ENCODE results near the gene MBD4. TPM values are rescaled to one million over a fixed set of nuclear protein-coding genes. Genes with fewer than 3 reads are reported as not detected.
"Not testable (repeated sequence)": the region's sequence is repeated elsewhere in the genome, so short reads cannot be mapped to it uniquely, and the experiment has no call there.

The MBD4 gene
- total and polyA plus RNA-seq, 10 of the 15 experiments (the other 5 are each of a cell fraction or from before 2014, with no cell fraction given), result 17.7 to 59.0 (median 49.0) TPM

DNA sequence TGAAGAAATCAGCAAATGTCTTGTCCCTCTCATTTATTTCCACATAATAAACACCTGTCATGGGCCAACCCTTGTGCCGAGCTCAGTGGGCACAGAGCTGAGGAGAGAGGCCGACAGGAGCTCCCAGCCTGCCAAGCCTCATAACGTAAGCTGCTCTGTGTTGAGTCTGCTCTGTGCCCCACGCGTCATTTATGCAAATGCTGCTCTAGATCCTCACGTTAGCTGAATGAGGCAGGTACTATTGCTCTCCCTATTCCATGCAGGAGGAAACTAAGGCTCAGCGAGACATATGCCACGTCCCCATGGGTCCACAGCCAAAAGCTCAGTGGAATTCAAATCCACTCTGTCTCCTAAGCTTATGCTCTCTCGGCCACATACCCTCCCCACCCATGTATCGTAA is 52.8 kb downstream of the MBD4 start:
- Histone ChIP-seq H3K27me3 (replicated peaks in 1 of 2; ENCODE audit: control insufficient read depth in 2 of 2, insufficient read depth in 2 of 2, low read length in 1 of 2) (no peaks in the 10 kb centered on the region), H3K4me2 (ENCODE audit: control insufficient read depth, insufficient read depth) (no peak overlapping the region), H3K4me1 (ENCODE audit: control insufficient read depth, insufficient read depth, low read length) (no peaks in the 10 kb centered on the region), H3K4me3 (no peak overlapping the region), H2AFZ (ENCODE audit: control insufficient read depth, low read depth, low read length) (no peak overlapping the region), H3K36me3 (ENCODE audit: control insufficient read depth in 2 of 2, insufficient read depth in 2 of 2, low read length in 1 of 2) (peaks cover 3 to 9% of the 10 kb centered on the region in 2 experiments; a peak in 3 of 4 replicates), H3K27ac (ENCODE audit: control insufficient read depth, insufficient read depth) (no peak overlapping the region), H3K79me2 (ENCODE audit: control insufficient read depth, insufficient read depth, low read length) (no peaks in the 10 kb centered on the region), H3K9me3 (replicated peaks; ENCODE audit: control insufficient read depth, insufficient read depth, low read length) (no peaks in the 10 kb centered on the region), H3K9ac (ENCODE audit: control insufficient read depth, insufficient read depth, low read length) (no peak overlapping the region), H4K20me1 (ENCODE audit: control insufficient read depth, insufficient read depth) (no peaks in the 10 kb centered on the region)
- ChIA-PET POLR2A (interaction anchor here (0.6 kb wide), 1 partner anchor 309 kb away, joined by 3 read pairs; no protein-coding TSS in a partner anchor), SMC1A (ENCODE audit: uncharacterized antibody, unreplicated experiment) (no interaction called here), RAD21 (ENCODE audit: unreplicated experiment) (interaction anchor here (5.8 kb wide), 1 partner anchor 48 kb away, joined by 78 read pairs; no protein-coding TSS in a partner anchor), CTCF (interaction anchor here (1.0 to 6.0 kb wide), 5 partner anchors 11 to 99 kb away, joined by 3 to 60 read pairs (median 4); partner anchors contain the start of genes IFT122 and MBD4)
- no TSS peak for BruUV-seq (replicated peaks)
- DNase-seq (ENCODE audit: low read depth, low spot score), result no peak
- ATAC-seq, result no peak
- 98% methylated on average over 10 of the region's 10 CpGs for WGBS (ENCODE audit: insufficient coverage, insufficient replicate concordance, low lambda C conversion rate, missing lambda C conversion rate)
- intact Hi-C loops (cut with micrococcal nuclease; ENCODE audit: unreplicated experiment) (loop anchor here (10.0 kb wide), 2 partner anchors 108 to 238 kb away; no protein-coding TSS in a partner anchor), in situ Hi-C loops (cut with MboI) (no loop called here)
- TF ChIP-seq SRF (IDR thresholded peaks at IDR 0.05; ENCODE audit: low read depth in 2 of 2, low read length in 2 of 2) (no peak), POLR2AphosphoS2 (IDR thresholded peaks at IDR 0.05; ENCODE audit: low read depth, low read length) (no peak), LARP7 (IDR thresholded peaks at IDR 0.05) (no peak), RAD21 (IDR thresholded peaks at IDR 0.05; ENCODE audit: insufficient read depth, low read depth, low read length) (no peak)
- TF ChIP-seq, protein P1, sequence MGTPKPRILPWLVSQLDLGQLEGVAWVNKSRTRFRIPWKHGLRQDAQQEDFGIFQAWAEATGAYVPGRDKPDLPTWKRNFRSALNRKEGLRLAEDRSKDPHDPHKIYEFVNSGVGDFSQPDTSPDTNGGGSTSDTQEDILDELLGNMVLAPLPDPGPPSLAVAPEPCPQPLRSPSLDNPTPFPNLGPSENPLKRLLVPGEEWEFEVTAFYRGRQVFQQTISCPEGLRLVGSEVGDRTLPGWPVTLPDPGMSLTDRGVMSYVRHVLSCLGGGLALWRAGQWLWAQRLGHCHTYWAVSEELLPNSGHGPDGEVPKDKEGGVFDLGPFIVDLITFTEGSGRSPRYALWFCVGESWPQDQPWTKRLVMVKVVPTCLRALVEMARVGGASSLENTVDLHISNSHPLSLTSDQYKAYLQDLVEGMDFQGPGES (IDR thresholded peaks at IDR 0.05), result no peak
- no peak for FAIRE-seq

DNA sequence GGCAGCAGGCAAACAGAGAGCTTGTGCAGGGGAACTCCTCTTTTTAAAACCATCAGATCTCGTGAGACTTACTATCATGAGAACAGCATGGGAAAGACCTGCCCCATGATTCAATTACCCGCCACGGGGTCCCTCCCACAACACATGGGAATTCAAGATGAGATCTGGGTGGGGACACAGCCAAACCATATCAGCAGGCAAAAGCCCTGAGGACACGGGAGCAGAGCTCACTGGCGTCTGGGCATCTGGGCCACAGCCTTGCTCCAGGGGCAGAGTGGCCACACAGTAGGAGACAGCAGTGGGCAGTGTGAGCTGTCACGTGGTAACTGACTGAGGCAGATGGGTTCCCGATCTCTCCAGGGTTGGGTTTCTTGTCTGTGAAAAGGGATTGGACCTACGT is 54.2 kb downstream of the MBD4 start:
- CTCF ChIA-PET, result interaction anchor here (6.0 kb wide), 1 partner anchor 50 kb away, joined by 60 read pairs; no protein-coding TSS in a partner anchor

More for the DNA sequence above, 54.2 kb downstream of the MBD4 start:
- in situ Hi-C loops (cut with MboI); DNase-seq (ENCODE audit: low read depth, low spot score); ATAC-seq; H3K9ac ChIP-seq (ENCODE audit: control insufficient read depth, insufficient read depth, low read length); POLR2A ChIA-PET; H3K36me3 ChIP-seq (ENCODE audit: control insufficient read depth in 2 of 2, insufficient read depth in 2 of 2, low read length in 1 of 2); H3K4me2 ChIP-seq (ENCODE audit: control insufficient read depth, insufficient read depth); H3K79me2 ChIP-seq (ENCODE audit: control insufficient read depth, insufficient read depth, low read length); H3K27ac ChIP-seq (ENCODE audit: control insufficient read depth, insufficient read depth); H3K4me1 ChIP-seq (ENCODE audit: control insufficient read depth, insufficient read depth, low read length); H4K20me1 ChIP-seq (ENCODE audit: control insufficient read depth, insufficient read depth); BruUV-seq (replicated peaks); H3K4me3 ChIP-seq; H3K9me3 ChIP-seq (replicated peaks; ENCODE audit: control insufficient read depth, insufficient read depth, low read length); H2AFZ ChIP-seq (ENCODE audit: control insufficient read depth, low read depth, low read length); H3K27me3 ChIP-seq (replicated peaks in 1 of 2; ENCODE audit: control insufficient read depth in 2 of 2, insufficient read depth in 2 of 2, low read length in 1 of 2); FAIRE-seq: not testable (repeated sequence)
- 83% methylated on average over 8 of the region's 8 CpGs for WGBS (ENCODE audit: insufficient coverage, insufficient replicate concordance, low lambda C conversion rate, missing lambda C conversion rate)
- ChIA-PET SMC1A (ENCODE audit: uncharacterized antibody, unreplicated experiment) (interaction anchor here (1.4 to 4.4 kb wide), 3 partner anchors 15 to 48 kb away, joined by 3 to 72 read pairs (median 6); no protein-coding TSS in a partner anchor), RAD21 (ENCODE audit: unreplicated experiment) (interaction anchor here (0.9 to 5.8 kb wide), 3 partner anchors 43 to 105 kb away, joined by 3 to 78 read pairs (median 3); partner anchors contain the start of gene EFCAB12)
- intact Hi-C loops (cut with micrococcal nuclease; ENCODE audit: unreplicated experiment), result loop anchor here (10.0 kb wide), 2 partner anchors 109 to 239 kb away; no protein-coding TSS in a partner anchor

Measured in GM12878 (cell line).